ENCODE measurements around the gene AGMAT.

AGMAT gene

DNA sequence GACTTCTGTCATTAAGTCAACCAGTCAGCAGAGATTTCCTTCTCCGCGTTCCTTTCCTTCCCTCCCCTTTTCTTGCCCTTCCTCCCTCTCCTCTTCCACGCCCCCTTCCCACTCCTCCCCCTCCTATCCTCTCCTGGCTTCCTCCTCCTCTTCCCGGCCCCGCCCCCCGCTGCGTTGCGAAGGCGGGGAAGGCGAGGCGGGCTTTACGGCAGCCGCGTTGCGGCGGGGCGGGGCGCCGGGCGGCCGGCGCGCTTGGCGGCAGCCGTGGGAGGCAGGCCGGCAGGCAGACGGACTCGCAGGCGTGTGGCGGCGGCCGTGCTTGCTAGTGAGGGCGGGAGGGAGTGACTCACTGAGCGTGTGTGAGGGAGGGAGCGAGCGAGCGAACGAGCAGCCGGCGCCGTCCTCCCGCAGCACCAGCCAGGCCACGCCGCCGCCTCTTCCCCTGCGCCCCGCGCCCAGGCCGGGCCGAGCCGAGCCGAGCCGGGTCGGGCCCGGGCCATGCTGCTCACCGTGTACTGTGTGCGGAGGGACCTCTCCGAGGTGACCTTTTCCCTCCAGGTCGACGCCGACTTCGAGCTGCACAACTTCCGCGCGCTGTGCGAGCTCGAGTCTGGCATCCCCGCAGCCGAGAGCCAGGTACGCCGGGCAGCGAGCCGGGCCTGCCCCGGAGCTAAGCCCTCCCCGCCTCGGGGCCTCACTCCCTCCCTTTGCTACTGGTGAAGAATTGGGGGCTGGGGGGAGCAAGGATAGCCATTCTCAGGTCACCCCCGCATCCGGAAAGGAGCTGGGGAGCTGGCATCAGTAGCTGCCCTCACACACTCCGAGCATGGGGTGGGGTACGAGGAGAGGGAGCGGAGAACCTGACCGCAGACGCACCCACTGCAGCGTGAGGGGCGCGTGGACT, 32.6 kb upstream of the AGMAT start, which contains the start of gene DDI2:
TSS of gene DDI2 (plus strand) at position 286 of the 904 bp plus-strand sequence. CDS start at position 499, 213 bp downstream.
- TF ChIP-seq YY1 (IDR thresholded peaks at IDR 0.05; ENCODE audit: low read depth), result 0 out of 2 replicates have a peak, but pooled peaks have one; percentile 50
- no peak for TF ChIP-seq REST (IDR thresholded peaks at IDR 0.05; ENCODE audit: low read depth)
- peak; percentile 46; the same call in 1 of the 2 replicates for TF ChIP-seq TAF1 (IDR thresholded peaks at IDR 0.05; ENCODE audit: low read depth)
- no peak for TF ChIP-seq EGR1 (IDR thresholded peaks at IDR 0.05)
- peak; percentile 5; the same call in 1 of the 2 replicates for TF ChIP-seq TEAD4 (IDR thresholded peaks at IDR 0.05)
- peak; percentile 14; the same call in 1 of the 2 replicates for TF ChIP-seq USF1 (IDR thresholded peaks at IDR 0.05)
- TF ChIP-seq ZBTB7A (IDR thresholded peaks at IDR 0.05; ENCODE audit: low read depth), result no peak
- no peak for TF ChIP-seq CEBPB (IDR thresholded peaks at IDR 0.05)
- TF ChIP-seq FOXM1 (IDR thresholded peaks at IDR 0.05; ENCODE audit: borderline replicate concordance, low read depth), result no peak
- TF ChIP-seq CREB1 (IDR thresholded peaks at IDR 0.05; ENCODE audit: low read depth), result no peak
- no peak for TF ChIP-seq EP300 (IDR thresholded peaks at IDR 0.05; ENCODE audit: borderline replicate concordance)
- TF ChIP-seq NFIC (IDR thresholded peaks at IDR 0.05), result no peak
- peak; percentile 18 for TF ChIP-seq MAX (IDR thresholded peaks at IDR 0.05)
- no peak for TF ChIP-seq RAD21 (IDR thresholded peaks at IDR 0.05; ENCODE audit: low read depth)
- no peak for TF ChIP-seq TCF12 (IDR thresholded peaks at IDR 0.05; ENCODE audit: low read depth)

DNA sequence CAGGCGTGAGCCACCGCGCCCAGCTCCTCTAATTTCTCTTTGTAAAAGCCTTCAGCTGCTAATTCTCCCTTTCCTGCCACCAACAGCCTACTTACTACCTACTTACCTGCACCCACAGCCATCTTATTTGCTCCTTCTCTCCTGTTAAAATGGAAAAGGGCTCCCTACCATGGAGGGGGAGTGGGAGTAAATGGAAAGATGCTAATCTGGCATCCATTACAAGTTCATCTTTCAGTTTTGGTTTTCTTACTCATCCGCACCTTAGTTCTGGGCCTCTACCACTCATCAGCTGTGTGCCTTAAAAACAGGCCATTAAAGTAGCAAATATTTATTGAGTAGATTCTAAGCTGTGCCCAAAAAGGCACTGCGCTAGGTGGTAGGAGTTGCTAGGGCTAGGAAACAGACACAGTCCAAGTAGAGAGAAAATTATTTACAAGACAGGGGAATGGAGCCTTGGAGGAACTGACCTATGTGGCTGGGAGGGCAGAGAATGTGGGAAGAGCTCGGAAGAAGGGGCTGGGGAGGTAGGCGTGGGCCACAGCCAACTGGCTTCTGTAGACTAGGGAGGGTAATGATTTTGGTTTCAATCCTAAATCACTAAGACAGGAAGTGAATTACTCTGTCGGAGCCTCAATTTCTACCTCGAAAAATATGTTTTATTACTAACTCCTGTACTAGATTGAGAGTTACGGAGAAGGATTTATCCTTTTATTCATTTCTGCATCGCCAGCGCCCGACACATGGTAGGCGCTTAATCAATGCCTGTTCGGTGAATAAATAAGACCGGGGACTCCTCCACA, 31.7 kb upstream of the AGMAT start:
- no peak for TF ChIP-seq CEBPB (IDR thresholded peaks at IDR 0.05)

DNA sequence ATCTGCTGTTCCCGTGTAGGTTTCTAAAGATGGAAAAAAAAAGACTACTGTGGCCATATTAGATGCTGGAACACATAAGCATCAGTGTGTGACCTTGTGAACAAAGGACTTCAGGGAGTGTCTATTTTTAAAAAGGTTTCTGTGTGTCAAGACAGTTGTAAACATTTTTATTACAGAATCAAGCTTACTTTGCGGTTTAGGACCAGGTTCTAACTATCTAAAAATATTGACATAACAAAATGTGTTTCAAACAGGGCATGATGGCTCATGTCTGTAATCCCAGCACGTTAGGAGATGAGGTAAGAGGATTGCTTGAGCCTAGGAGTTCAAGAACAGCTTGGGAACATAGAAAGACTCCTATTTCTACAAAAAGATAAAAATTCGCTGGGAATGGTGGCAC, 25.3 kb upstream of the AGMAT start:
- TF ChIP-seq REST (IDR thresholded peaks at IDR 0.05; ENCODE audit: low read depth), result no peak
- no peak for TF ChIP-seq TCF12 (IDR thresholded peaks at IDR 0.05; ENCODE audit: low read depth)
- TF ChIP-seq NFIC (IDR thresholded peaks at IDR 0.05), result no peak
- no peak for TF ChIP-seq EGR1 (IDR thresholded peaks at IDR 0.05)
- no peak for TF ChIP-seq ZBTB7A (IDR thresholded peaks at IDR 0.05; ENCODE audit: low read depth)
- TF ChIP-seq CEBPB (IDR thresholded peaks at IDR 0.05), result no peak
- no peak for TF ChIP-seq RAD21 (IDR thresholded peaks at IDR 0.05; ENCODE audit: low read depth)
- TF ChIP-seq FOXM1 (IDR thresholded peaks at IDR 0.05; ENCODE audit: borderline replicate concordance, low read depth), result no peak
- no peak for TF ChIP-seq TAF1 (IDR thresholded peaks at IDR 0.05; ENCODE audit: low read depth)
- no peak for TF ChIP-seq MAX (IDR thresholded peaks at IDR 0.05)
- TF ChIP-seq EP300 (IDR thresholded peaks at IDR 0.05; ENCODE audit: borderline replicate concordance), result no peak
- TF ChIP-seq YY1 (IDR thresholded peaks at IDR 0.05; ENCODE audit: low read depth), result no peak
- TF ChIP-seq CREB1 (IDR thresholded peaks at IDR 0.05; ENCODE audit: low read depth), result no peak
- TF ChIP-seq TEAD4 (IDR thresholded peaks at IDR 0.05), result no peak
- no peak for TF ChIP-seq USF1 (IDR thresholded peaks at IDR 0.05)

DNA sequence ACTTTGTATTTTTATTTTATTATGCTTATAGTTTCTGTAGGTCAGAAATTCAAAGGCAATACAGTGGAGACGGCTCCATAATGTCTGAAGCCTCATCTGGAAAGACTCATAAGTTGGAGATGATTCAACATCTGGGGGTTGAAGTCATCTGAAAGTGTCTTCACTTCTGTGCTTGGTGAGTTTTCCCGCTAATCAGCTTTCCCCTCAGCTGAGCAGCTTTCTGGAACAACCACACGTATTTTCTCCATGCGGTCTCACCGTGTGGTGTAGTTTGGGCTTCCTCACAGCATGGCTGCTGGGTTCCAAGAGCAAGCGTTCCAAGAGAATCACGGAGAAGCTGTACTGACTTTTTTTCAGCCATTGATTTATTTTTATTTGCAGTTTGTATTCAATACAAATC, 24.8 kb upstream of the AGMAT start:
- TF ChIP-seq TEAD4 (IDR thresholded peaks at IDR 0.05) (no peak), ZBTB7A (IDR thresholded peaks at IDR 0.05; ENCODE audit: low read depth) (no peak), TCF12 (IDR thresholded peaks at IDR 0.05; ENCODE audit: low read depth) (no peak), CEBPB (IDR thresholded peaks at IDR 0.05) (no peak), MAX (IDR thresholded peaks at IDR 0.05) (no peak), NFIC (IDR thresholded peaks at IDR 0.05) (no peak), USF1 (IDR thresholded peaks at IDR 0.05) (no peak), EGR1 (IDR thresholded peaks at IDR 0.05) (no peak), EP300 (IDR thresholded peaks at IDR 0.05; ENCODE audit: borderline replicate concordance) (no peak), TAF1 (IDR thresholded peaks at IDR 0.05; ENCODE audit: low read depth) (no peak), FOXM1 (IDR thresholded peaks at IDR 0.05; ENCODE audit: borderline replicate concordance, low read depth) (no peak), CREB1 (IDR thresholded peaks at IDR 0.05; ENCODE audit: low read depth) (no peak), RAD21 (IDR thresholded peaks at IDR 0.05; ENCODE audit: low read depth) (no peak), REST (IDR thresholded peaks at IDR 0.05; ENCODE audit: low read depth) (no peak), YY1 (IDR thresholded peaks at IDR 0.05; ENCODE audit: low read depth) (no peak)

All from Ishikawa (cell line).